GM18526 (cell line): ENCODE data around the gene ZFHX3.

Experiments
- POLR2A ChIP-seq: IDR thresholded peaks from 3 replicates; pipeline ENCODE4 v1.6.1; 2011; ENCODE audit not compliant: insufficient read length; ENCODE audit errors: extremely low read depth

The ZFHX3 gene

GRCh38 chr16:72902206-72902605 is 145.7 kb downstream of the ZFHX3 start:
- TF ChIP-seq POLR2A: no peak

DNA sequence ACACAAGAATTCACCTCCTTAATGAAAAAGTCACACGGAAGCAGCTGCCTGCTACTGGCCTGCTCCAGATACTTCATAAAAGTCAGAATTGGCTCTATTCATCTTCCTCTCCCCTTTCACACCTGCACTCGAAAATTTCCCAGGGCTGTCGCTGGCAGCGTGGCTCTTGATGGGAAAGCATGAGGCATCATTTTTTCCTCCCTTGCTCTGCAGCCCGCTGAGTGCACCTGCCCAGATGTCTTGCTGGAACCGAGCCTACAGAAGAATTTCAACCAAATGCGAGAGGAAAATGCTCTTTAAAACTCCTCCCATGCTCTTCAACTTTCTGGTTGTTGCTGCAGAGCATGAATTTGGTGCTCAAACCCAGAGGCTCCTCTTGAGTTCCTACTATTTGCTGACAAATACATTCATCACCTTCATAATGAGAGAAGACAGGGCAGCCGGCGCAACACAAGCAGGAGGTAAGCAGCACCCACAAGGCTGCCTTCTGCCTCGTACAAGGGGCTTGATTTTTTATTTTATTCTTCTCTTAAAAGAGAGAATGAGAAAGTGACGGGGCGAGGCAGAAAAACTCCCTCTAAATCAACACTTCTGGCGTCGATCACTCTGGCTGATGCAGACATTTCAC is 146.8 kb downstream of the ZFHX3 start:
- TF ChIP-seq POLR2A: no peak

GRCh38 chr16:72898216-72898825 is 149.6 kb downstream of the ZFHX3 start:
- no peak for TF ChIP-seq POLR2A

DNA sequence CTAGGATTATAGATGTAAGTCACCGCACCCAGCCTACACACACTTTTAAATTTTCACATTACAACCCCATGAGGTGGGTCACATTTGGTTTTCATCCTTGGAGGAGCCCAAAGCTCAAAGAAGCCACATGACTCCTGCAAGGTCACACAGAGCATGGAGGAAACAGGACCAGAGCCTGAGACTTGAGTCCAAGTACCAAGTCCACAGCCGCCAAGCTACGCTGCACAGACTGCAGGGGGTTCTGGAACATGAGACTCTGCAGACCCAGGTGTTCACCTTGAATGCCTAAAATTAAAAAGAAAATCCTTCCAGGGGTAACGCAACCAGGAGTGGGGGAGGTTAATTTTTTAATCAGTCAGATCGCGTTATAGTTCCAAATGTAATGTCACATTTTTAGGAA is 150.2 kb downstream of the ZFHX3 start:
- TF ChIP-seq POLR2A: no peak

GRCh38 chr16:72896485-72897118 is 151.3 kb downstream of the ZFHX3 start:
- no peak for TF ChIP-seq POLR2A

DNA sequence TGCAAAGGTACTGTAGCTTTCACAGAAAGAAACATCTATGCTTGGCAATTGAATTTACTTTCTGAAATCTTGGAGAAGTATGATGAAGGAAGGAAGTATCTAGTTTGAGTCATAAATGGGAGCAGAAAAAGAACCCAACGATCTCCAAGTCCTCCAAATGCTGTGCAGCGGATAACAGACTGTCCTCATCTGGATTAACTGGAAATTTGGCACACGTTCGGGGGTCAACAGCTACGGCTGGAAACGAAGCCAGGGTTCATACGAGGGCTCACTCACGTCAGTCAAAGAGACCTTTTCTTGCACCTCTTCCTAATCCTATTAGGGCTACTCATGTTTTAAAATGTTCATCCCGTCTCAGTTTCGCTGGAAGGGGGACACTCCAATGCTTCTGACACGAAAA is 152.0 kb downstream of the ZFHX3 start:
- TF ChIP-seq POLR2A: no peak

- TF ChIP-seq POLR2A: no peak
Measured at GRCh38 chr16:72894293-72895151, 153.4 kb downstream of the ZFHX3 start.

GRCh38 chr16:72891291-72892227 is 156.4 kb downstream of the ZFHX3 start:
- no peak for TF ChIP-seq POLR2A

DNA sequence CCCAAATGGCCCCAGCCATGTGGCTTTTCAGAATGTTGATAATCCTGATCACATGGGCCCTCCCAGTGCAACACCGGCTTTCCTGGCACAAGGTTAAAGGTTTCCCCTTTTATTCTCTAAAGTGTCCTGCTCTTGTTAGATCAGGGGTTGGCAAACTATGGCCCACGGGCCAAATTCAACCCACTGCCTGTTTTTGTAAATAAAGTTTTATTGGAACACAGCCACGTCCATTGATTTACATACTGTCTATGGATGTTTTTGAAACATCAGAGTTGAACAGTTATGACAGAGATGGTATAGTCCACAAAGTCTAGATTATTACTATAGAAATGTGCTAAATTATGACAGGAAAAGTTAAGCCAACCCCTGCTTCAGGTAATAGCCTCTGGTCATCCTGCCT is 157.3 kb downstream of the ZFHX3 start:
- no peak for TF ChIP-seq POLR2A

- no peak for TF ChIP-seq POLR2A
Measured at GRCh38 chr16:72889616-72890582, 158.0 kb downstream of the ZFHX3 start.

GRCh38 chr16:72887537-72887936 is 160.4 kb downstream of the ZFHX3 start:
- no peak for TF ChIP-seq POLR2A

GRCh38 chr16:72886346-72886974 is 161.5 kb downstream of the ZFHX3 start:
- no peak for TF ChIP-seq POLR2A

GRCh38 chr16:72884573-72884972 is 163.4 kb downstream of the ZFHX3 start:
- no peak for TF ChIP-seq POLR2A
